ENCODE results near the gene SEBOX. TPM values are rescaled to one million over a fixed set of nuclear protein-coding genes. Genes with fewer than 3 reads are reported as not detected.

The SEBOX gene
- total and polyA plus RNA-seq, 11 donors: not detected

GRCh38 chr17:28397275-28397674, 32.3 kb upstream of the SEBOX start:
- intact Hi-C loops (cut with DNase I): no loop called here
- H3K4me3 ChIP-seq: no peak overlapping the region
- 94 to 99% (median 98%) methylated on average over 2 to 3 of the region's 3 CpGs for WGBS, 4 donors
- no peak for DNase-seq
- peaks cover 0 to 35% (median 0%) of the 10 kb centered on the region in 12 donors for H3K4me1 ChIP-seq
- H3K36me3 ChIP-seq: peaks cover 0 to 74% (median 54%) of the 10 kb centered on the region in 9 donors
- no peaks in the 10 kb centered on the region for H3K27me3 ChIP-seq
- TF ChIP-seq, protein P1, sequence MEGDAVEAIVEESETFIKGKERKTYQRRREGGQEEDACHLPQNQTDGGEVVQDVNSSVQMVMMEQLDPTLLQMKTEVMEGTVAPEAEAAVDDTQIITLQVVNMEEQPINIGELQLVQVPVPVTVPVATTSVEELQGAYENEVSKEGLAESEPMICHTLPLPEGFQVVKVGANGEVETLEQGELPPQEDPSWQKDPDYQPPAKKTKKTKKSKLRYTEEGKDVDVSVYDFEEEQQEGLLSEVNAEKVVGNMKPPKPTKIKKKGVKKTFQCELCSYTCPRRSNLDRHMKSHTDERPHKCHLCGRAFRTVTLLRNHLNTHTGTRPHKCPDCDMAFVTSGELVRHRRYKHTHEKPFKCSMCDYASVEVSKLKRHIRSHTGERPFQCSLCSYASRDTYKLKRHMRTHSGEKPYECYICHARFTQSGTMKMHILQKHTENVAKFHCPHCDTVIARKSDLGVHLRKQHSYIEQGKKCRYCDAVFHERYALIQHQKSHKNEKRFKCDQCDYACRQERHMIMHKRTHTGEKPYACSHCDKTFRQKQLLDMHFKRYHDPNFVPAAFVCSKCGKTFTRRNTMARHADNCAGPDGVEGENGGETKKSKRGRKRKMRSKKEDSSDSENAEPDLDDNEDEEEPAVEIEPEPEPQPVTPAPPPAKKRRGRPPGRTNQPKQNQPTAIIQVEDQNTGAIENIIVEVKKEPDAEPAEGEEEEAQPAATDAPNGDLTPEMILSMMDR (IDR thresholded peaks at IDR 0.05): no peak
- no peak for TF ChIP-seq POLR2A (IDR thresholded peaks at IDR 0.05)
- H3K9me3 ChIP-seq: no peaks in the 10 kb centered on the region
- no peak overlapping the region for H3K27ac ChIP-seq
- no peak for ATAC-seq

- Histone ChIP-seq H3K36me3 (peaks cover 0 to 74% (median 54%) of the 10 kb centered on the region in 9 donors), H3K27me3 (no peaks in the 10 kb centered on the region), H3K4me3 (no peak overlapping the region), H3K4me1 (peaks cover 0 to 30% (median 0%) of the 10 kb centered on the region in 12 donors), H3K27ac (no peak overlapping the region), H3K9me3 (no peaks in the 10 kb centered on the region)
- TF ChIP-seq, protein P1 (IDR thresholded peaks at IDR 0.05): no peak
- no peak for TF ChIP-seq POLR2A (IDR thresholded peaks at IDR 0.05)
- no peak for ATAC-seq
- no peak for DNase-seq
- intact Hi-C loops (cut with DNase I): no loop called here
- 57 to 91% (median 74%) methylated on average over 5 to 6 of the region's 6 CpGs for WGBS, 4 donors
Measured at GRCh38 chr17:28396635-28397239, 31.7 kb upstream of the SEBOX start.

GRCh38 chr17:28395968-28396367, 31.0 kb upstream of the SEBOX start:
- TF ChIP-seq POLR2A (IDR thresholded peaks at IDR 0.05): no peak
- TF ChIP-seq, protein P1 (IDR thresholded peaks at IDR 0.05): no peak
- Histone ChIP-seq H3K4me3 (no peak overlapping the region), H3K9me3 (no peaks in the 10 kb centered on the region), H3K4me1 (peaks cover 0 to 22% (median 0%) of the 10 kb centered on the region in 12 donors), H3K27ac (no peak overlapping the region), H3K36me3 (peaks cover 0 to 75% (median 59%) of the 10 kb centered on the region in 9 donors), H3K27me3 (no peaks in the 10 kb centered on the region)
- ATAC-seq: no peak
- 85 to 94% (median 88%) methylated on average over 5 to 6 of the region's 6 CpGs for whole genome bisulfite sequencing, 4 donors
- DNase-seq: no peak
- intact Hi-C loops (cut with DNase I): no loop called here

DNA sequence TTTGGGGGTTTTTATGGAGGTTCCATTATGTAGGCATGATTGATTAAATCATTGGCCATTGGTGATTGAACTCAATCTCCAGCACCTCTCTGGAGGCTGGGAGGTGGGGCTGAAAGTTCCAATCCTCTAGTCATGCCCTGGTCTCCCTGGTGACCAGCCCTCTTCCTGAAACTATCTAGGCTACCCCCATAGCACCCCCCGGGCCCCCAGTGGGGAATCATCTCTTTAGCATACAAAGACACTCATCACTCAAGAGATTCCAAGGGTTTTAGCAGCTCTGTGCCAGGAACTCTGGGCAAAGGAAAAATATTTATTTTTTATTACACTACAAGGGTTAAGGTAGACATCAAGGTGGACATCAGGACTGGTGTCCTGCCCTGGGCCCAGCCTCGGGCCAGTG, 30.4 kb upstream of the SEBOX start:
- peaks cover 0 to 20% (median 0%) of the 10 kb centered on the region in 12 donors for H3K4me1 ChIP-seq
- H3K4me3 ChIP-seq: no peak overlapping the region
- no peak for DNase-seq
- TF ChIP-seq POLR2A (IDR thresholded peaks at IDR 0.05): no peak
- TF ChIP-seq, protein P1 (IDR thresholded peaks at IDR 0.05): no peak
- WGBS, 4 donors: 50 to 89% (median 70%) methylated on average over 2 of the region's 2 CpGs
- intact Hi-C loops (cut with DNase I): no loop called here
- ATAC-seq: no peak
- H3K27me3 ChIP-seq: no peaks in the 10 kb centered on the region
- no peak overlapping the region for H3K27ac ChIP-seq
- H3K9me3 ChIP-seq: no peaks in the 10 kb centered on the region
- peaks cover 0 to 76% (median 63%) of the 10 kb centered on the region in 9 donors for H3K36me3 ChIP-seq

Measured in heart left ventricle (tissue), 16 donors.